Naive thymus-derived CD4-positive, alpha-beta T cell (primary cell): Measurements from ENCODE around the gene NPAS2. TPM values are rescaled to one million over a fixed set of nuclear protein-coding genes. Genes with fewer than 3 reads are reported as not detected.
A peak's percentile ranks its signal among the peaks of the same experiment; 100 is the strongest.

Experiments
- ATAC-seq: fragments of 150-1000 bp; cut with Tn5 transposase; 2 replicates; pipeline ENCODE4 v1.10.0; 2021; ENCODE audit warnings: mild to moderate bottlenecking, moderate library complexity
- CTCF ChIA-PET: fragments of 350-600 bp; sonication (Branson Sonifier 250); formaldehyde crosslinking; loops from one replicate; lab custom pipeline; 2021; ENCODE audit warnings: antibody characterized with exemption; lab: Charles Lee
- POLR2A ChIA-PET: fragments of 350-600 bp; sonication (Branson Sonifier 250); formaldehyde crosslinking; loops from one replicate; lab custom pipeline; 2021; ENCODE audit warnings: antibody characterized with exemption, inconsistent platforms; lab: Charles Lee
- DNase-seq, 9 donors: peaks; one replicate each; pipeline versions ENCODE4 v3.0.0 to v3.0.0-alpha.2; 2020 to 2022; ENCODE audit warnings: mixed read lengths in 1 of 9
- H3K27ac ChIP-seq: one replicate; pipeline ENCODE4 v1.7.0; 2013; ENCODE audit warnings: mild to moderate bottlenecking, low read depth, low read length, moderate library complexity
- H3K27me3 ChIP-seq, 2 donors: one replicate each; pipeline ENCODE4 v1.7.0; 2013; ENCODE audit warnings: low read length in 2 of 2, mild to moderate bottlenecking in 2 of 2, moderate library complexity in 2 of 2; ENCODE audit not compliant: control insufficient read depth in 2 of 2, insufficient read depth in 2 of 2
- H3K36me3 ChIP-seq, 3 experiments: 1 replicate in 2 of 3; 2 replicates in 1 of 3; pipeline ENCODE4 v1.7.0; 2013; ENCODE audit warnings: low read length in 3 of 3, mild to moderate bottlenecking in 3 of 3, moderate library complexity in 1 of 3; ENCODE audit not compliant: insufficient read depth in 3 of 3, control insufficient read depth in 2 of 3
- H3K4me1 ChIP-seq, 2 donors: one replicate each; pipeline ENCODE4 v1.7.0; 2013; ENCODE audit warnings: low read length in 2 of 2, mild to moderate bottlenecking in 2 of 2, moderate library complexity in 1 of 2; ENCODE audit not compliant: control insufficient read depth in 2 of 2, insufficient read depth in 2 of 2
- H3K4me3 ChIP-seq: 2 replicates; pipeline ENCODE4 v1.7.0; 2013; ENCODE audit warnings: mild to moderate bottlenecking, low read length
- H3K9me3 ChIP-seq, 3 experiments: 1 replicate in 2 of 3; 2 replicates in 1 of 3; pipeline ENCODE4 v1.7.0; 2013; ENCODE audit warnings: low read length in 3 of 3; ENCODE audit not compliant: control insufficient read depth in 2 of 3
- H3K27ac Mint-ChIP-seq, 9 donors: one replicate each; pipeline ENCODE4 v1.8.0; 2020 to 2022; ENCODE audit warnings: mixed read lengths in 9 of 9, mild to moderate bottlenecking in 8 of 9, moderate library complexity in 5 of 9, inconsistent platforms in 2 of 9
- H3K27me3 Mint-ChIP-seq, 5 donors: one replicate each; pipeline ENCODE4 v1.8.0; 2021 to 2022; ENCODE audit warnings: mixed read lengths in 5 of 5, mild to moderate bottlenecking in 1 of 5
- H3K36me3 Mint-ChIP-seq, 5 donors: one replicate each; pipeline ENCODE4 v1.8.0; 2020 to 2022; ENCODE audit warnings: mixed read lengths in 5 of 5, mild to moderate bottlenecking in 3 of 5, inconsistent platforms in 1 of 5
- H3K4me1 Mint-ChIP-seq, 7 donors: one replicate each; pipeline ENCODE4 v1.8.0; 2020 to 2022; ENCODE audit warnings: mixed read lengths in 7 of 7, mild to moderate bottlenecking in 3 of 7, inconsistent platforms in 1 of 7
- H3K4me3 Mint-ChIP-seq, 10 donors: one replicate each; pipeline ENCODE4 v1.8.0; 2020 to 2022; ENCODE audit warnings: mild to moderate bottlenecking in 10 of 10, mixed read lengths in 10 of 10, moderate library complexity in 6 of 10, inconsistent platforms in 2 of 10
- H3K9me3 Mint-ChIP-seq, 11 donors: one replicate each; pipeline ENCODE4 v1.8.0; 2020 to 2022; ENCODE audit warnings: mixed read lengths in 11 of 11, mild to moderate bottlenecking in 4 of 11, inconsistent platforms in 1 of 11, moderate library complexity in 1 of 11
- intact Hi-C, 2 donors: fragments of 100-400 bp; cut with micrococcal nuclease; formaldehyde crosslinking; loops; one replicate each; pipeline ENCODE4 v1.15.1; 2023
- polyA plus RNA-seq, 2 donors: library from polyadenylated mRNA; unstranded; fragments of 300-500 nt; fragmentation: Illumina TruSeq; gene quantifications; one replicate each; pipeline ENCODE4 v1.2.3, GENCODE V29; 2021
- total RNA-seq, 6 experiments: library from RNA in 5 of 6; stranded (reverse) in 5 of 6; gene quantifications; 1 replicate in 5 of 6; 2 replicates in 1 of 6; pipeline ENCODE4 v1.2.3 and lab custom pipeline; 2021 to 2026

Gene NPAS2
- total and polyA plus RNA-seq, 7 experiments from 2014 or later, result 1.2 to 15.0 (median 8.3) TPM

DNA sequence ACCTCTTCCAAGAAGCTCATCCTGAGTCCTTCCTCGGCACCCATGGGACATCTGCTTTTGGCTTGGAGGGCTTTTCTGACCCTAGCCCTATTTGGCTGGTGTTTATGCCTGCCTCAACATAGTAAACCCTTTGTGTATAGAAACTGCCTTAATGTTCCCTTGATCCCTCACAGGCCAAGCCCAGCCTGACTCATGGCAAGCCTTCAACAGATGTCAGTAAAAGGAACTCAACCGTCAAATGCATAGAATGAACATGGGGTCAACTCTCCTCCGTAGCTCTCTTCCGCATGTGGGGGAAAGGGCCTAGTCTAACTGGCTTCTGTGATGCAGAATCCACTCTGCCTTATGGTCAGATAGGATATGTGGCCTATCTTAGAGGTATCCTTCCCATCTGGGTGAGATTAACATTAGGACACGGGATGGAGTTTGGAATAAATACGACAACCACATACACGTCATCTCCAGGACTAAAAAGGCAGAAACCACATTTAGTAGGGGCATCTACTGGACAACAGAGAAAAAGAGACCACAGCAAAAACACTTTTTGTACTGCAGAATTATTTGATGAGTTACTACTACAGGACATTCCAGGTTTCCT lies 2.5 kb upstream of the NPAS2 start:
- Histone ChIP-seq H3K27me3 (no peaks in the 10 kb centered on the region), H3K9me3 (no peaks in the 10 kb centered on the region), H3K36me3 (no peaks in the 10 kb centered on the region), H3K27ac (no peak overlapping the region), H3K4me3 (no peak overlapping the region), H3K4me1 (peaks cover 0 to 35% of the 10 kb centered on the region in 2 donors)
- H3K4me3 Mint-ChIP-seq, result peak overlapping the region in 8 of 10 donors; percentile 12 to 91 (median 76)
- intact Hi-C loops, result loop anchor here (10.0 kb wide), 3 partner anchors 127 to 173 kb away; no protein-coding TSS in a partner anchor
- peaks cover 20 to 64% (median 49%) of the 10 kb centered on the region in 7 donors for H3K4me1 Mint-ChIP-seq
- ATAC-seq (no peak), DNase-seq (no peak)
- ChIA-PET CTCF (interaction anchor here (0.6 to 0.7 kb wide), 2 partner anchors 435 to 592 kb away, joined by 3 to 4 read pairs; no protein-coding TSS in a partner anchor), POLR2A (interaction anchor here (0.6 to 0.9 kb wide), 2 partner anchors 9 to 1265 kb away, joined by 3 read pairs; no protein-coding TSS in a partner anchor)
- peaks cover 0 to 1% (median 0%) of the 10 kb centered on the region in 11 donors for H3K9me3 Mint-ChIP-seq
- peaks cover 0 to 42% (median 20%) of the 10 kb centered on the region in 5 donors for H3K27me3 Mint-ChIP-seq
- H3K27ac Mint-ChIP-seq, result peak overlapping the region in 2 of 9 donors; percentile 4 to 29
- peaks cover 0 to 3% (median 0%) of the 10 kb centered on the region in 5 donors for H3K36me3 Mint-ChIP-seq

DNA sequence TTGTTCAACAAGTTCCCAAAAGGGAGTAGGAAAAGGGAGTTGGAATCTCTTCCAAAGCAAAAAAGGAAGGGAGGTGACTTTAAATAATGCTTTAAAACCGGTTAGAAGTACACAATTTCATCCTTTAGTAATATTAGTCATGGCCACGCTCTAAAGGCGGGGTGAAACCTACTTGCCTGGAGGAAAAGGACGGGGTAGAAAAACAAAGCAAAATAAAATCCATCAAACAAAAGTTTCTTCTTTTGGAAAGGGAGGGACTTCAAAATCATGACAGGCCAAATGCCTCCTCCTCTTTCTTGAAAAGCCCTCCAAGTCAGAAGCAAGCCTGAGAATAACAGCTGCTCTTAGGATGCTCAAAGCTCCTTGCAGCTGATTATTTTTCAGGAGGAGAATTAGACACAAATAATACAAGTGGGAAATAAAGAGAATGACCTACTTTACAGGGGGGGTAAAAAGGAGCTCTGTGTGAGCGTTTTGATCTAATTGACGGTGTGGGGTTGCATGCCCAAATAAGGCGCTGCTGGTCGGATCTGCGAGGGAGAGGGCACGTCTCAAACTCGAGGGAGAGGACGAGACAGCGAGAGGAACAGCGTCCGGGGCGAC lies 1.8 kb upstream of the NPAS2 start:
- Histone ChIP-seq H3K4me3 (no peak overlapping the region), H3K27ac (no peak overlapping the region), H3K4me1 (peaks cover 0 to 28% of the 10 kb centered on the region in 2 donors), H3K36me3 (no peaks in the 10 kb centered on the region), H3K9me3 (no peaks in the 10 kb centered on the region), H3K27me3 (no peaks in the 10 kb centered on the region)
- peak overlapping the region in 6 of 9 donors; percentile 4 to 84 (median 33) for H3K27ac Mint-ChIP-seq
- intact Hi-C loops, result loop anchor here (1.0 to 10.0 kb wide), 4 partner anchors 127 to 208 kb away; no protein-coding TSS in a partner anchor
- peaks cover 0 to 1% (median 0%) of the 10 kb centered on the region in 11 donors for H3K9me3 Mint-ChIP-seq
- peaks cover 0 to 4% (median 0%) of the 10 kb centered on the region in 5 donors for H3K36me3 Mint-ChIP-seq
- H3K4me3 Mint-ChIP-seq, result peak overlapping the region; percentile 63 to 91 (median 82)
- ChIA-PET CTCF (interaction anchor here (0.6 kb wide), 1 partner anchor 591 kb away, joined by 3 read pairs; no protein-coding TSS in a partner anchor), POLR2A (interaction anchor here (0.6 to 0.9 kb wide), 2 partner anchors 9 to 1264 kb away, joined by 3 read pairs; no protein-coding TSS in a partner anchor)
- H3K4me1 Mint-ChIP-seq, result peaks cover 20 to 64% (median 44%) of the 10 kb centered on the region in 7 donors
- DNase-seq (peak in 3 of 9 donors; percentile 3 to 22 (median 10)), ATAC-seq (peak; percentile 32)
- peaks cover 0 to 49% (median 26%) of the 10 kb centered on the region in 5 donors for H3K27me3 Mint-ChIP-seq

DNA sequence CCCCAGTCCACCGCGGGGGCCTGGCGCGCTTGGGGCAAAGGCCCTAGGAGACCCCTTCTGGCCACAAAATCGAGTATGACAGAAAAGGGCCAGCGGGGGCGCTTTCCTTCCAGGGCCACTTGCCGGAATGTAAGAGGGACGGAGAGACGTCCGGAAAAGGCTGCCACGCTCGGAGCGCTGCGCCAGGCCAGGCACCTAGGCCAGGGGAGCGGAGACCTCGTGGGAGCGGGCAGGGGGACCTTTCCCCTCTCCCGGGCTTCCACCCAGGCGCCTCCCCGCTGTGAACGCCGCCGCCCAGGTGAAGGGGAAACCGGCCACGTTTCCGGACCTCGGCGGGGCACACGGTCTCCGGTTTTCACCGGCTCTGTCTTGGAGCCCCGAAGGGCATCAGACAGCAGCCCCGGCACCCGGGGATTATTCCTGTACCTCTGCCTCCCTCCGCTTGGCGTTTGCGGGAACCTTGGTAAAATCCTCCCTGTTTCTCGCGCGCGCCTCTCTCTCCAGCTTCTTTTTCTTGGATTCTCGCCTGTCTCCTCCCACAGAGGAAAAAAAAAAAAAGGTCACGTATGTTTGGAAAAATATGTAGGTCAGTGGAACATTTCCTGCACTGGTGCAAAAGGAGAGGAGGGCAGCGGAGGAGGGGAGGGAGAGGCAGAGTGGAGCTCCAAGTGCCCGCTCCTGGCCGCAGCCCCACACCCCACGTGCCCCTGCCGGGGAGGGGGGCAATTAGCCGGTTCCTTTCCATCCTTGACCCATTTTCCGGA lies 1.2 kb upstream of the NPAS2 start:
- peaks cover 0 to 55% (median 33%) of the 10 kb centered on the region in 5 donors for H3K27me3 Mint-ChIP-seq
- intact Hi-C loops, result loop anchor here (1.0 to 10.0 kb wide), 4 partner anchors 126 to 208 kb away; no protein-coding TSS in a partner anchor
- peak; percentile 33 for ATAC-seq
- peak overlapping the region in 5 of 9 donors; percentile 29 to 84 (median 36) for H3K27ac Mint-ChIP-seq
- H3K36me3 ChIP-seq, result no peaks in the 10 kb centered on the region
- no peak overlapping the region for H3K27ac ChIP-seq
- DNase-seq, result peak in 6 of 9 donors; percentile 3 to 28 (median 18)
- H3K4me3 Mint-ChIP-seq, result peak overlapping the region; percentile 72 to 91 (median 82)
- H3K4me1 Mint-ChIP-seq, result peaks cover 16 to 64% (median 37%) of the 10 kb centered on the region in 7 donors
- H3K27me3 ChIP-seq, result no peaks in the 10 kb centered on the region
- peaks cover 0 to 1% (median 0%) of the 10 kb centered on the region in 11 donors for H3K9me3 Mint-ChIP-seq
- ChIA-PET CTCF (no interaction called here), POLR2A (interaction anchor here (0.9 kb wide), 1 partner anchor 8 kb away, joined by 3 read pairs; no protein-coding TSS in a partner anchor)
- H3K36me3 Mint-ChIP-seq, result peaks cover 0 to 9% (median 0%) of the 10 kb centered on the region in 5 donors
- H3K4me3 ChIP-seq, result peak overlapping the region; percentile 48
- H3K9me3 ChIP-seq, result no peaks in the 10 kb centered on the region
- H3K4me1 ChIP-seq, result peaks cover 0 to 22% of the 10 kb centered on the region in 2 donors

DNA sequence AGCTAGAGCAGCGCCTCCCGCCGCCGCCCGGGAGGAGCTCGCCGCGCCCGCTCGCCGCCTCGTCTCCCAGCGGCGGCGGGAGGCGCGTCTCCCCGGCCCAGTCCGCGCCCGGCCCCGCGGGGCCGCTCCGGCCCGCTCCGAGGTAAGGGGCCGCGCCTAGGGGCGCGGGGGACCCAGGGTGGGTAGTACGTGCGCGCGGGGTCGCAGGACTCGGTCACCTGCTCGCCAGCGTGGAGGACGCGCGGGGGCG lies 259 bp downstream of the NPAS2 start:
- Mint-ChIP-seq H3K27ac (no peak overlapping the region), H3K27me3 (peaks cover 0 to 57% (median 34%) of the 10 kb centered on the region in 5 donors), H3K4me3 (peak overlapping the region in 3 of 10 donors; percentile 73 to 90 (median 87)), H3K9me3 (peaks cover 0 to 1% (median 0%) of the 10 kb centered on the region in 11 donors), H3K36me3 (peaks cover 0 to 9% (median 0%) of the 10 kb centered on the region in 5 donors), H3K4me1 (peaks cover 6 to 50% (median 25%) of the 10 kb centered on the region in 7 donors)
- intact Hi-C loops, result loop anchor here in 1 of 2 donors (5.0 kb wide), 1 partner anchor 208 kb away; no protein-coding TSS in a partner anchor
- CTCF ChIA-PET, result no interaction called here
- peak overlapping the region; percentile 30 for H3K27ac ChIP-seq
- H3K4me3 ChIP-seq, result peak overlapping the region; percentile 60
- no peaks in the 10 kb centered on the region for H3K36me3 ChIP-seq
- H3K27me3 ChIP-seq, result no peaks in the 10 kb centered on the region
- ATAC-seq (no peak), DNase-seq (peak in 1 of 9 donors; percentile 28)
- no peaks in the 10 kb centered on the region for H3K9me3 ChIP-seq
- POLR2A ChIA-PET, result no interaction called here
- peaks cover 0 to 12% of the 10 kb centered on the region in 2 donors for H3K4me1 ChIP-seq

DNA sequence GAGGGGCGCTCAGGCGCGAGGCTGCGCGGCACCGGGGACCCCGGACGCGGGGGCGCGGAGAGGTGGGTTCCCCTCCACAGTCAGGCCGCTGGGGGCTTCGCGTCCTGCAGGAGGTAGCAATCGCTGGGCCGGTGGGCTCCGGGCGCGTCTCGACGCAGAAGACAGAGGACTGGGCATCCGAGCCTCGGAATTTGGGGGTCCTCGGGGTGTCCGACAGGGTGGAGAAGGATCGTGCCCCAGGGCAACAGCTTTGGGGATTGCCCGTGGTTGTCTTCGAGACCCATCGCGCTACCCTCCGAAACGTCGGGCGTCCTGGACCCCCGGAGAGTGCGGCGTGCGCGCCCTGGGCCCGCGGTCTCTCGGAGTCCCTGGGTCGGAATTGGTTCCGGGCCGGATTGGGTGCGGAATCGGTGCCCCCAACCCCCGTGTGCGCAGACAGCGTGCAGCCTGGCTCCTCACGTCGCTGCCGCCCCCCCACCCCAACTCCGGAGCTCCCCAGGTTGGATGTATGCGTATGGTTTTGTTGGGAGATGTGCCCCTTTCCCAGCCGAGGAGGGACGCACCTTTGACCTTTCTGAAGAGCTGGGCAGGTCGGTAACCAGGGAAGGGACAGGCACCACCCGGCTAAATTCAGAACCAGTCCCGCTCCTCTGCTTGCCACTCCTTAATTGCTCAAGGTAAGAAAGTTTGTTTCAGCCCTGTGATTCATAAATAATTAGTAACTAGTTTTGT lies 750 bp downstream of the NPAS2 start:
- CTCF ChIA-PET, result no interaction called here
- Histone ChIP-seq H3K27ac (peak overlapping the region; percentile 30), H3K4me1 (peaks cover 0 to 12% of the 10 kb centered on the region in 2 donors), H3K27me3 (no peaks in the 10 kb centered on the region), H3K9me3 (no peaks in the 10 kb centered on the region), H3K4me3 (peak overlapping the region; percentile 60), H3K36me3 (no peaks in the 10 kb centered on the region)
- no peak for ATAC-seq
- H3K4me3 Mint-ChIP-seq, result peak overlapping the region; percentile 67 to 90 (median 82)
- DNase-seq, result peak in 4 of 9 donors; percentile 2 to 28 (median 10)
- peaks cover 0 to 57% (median 34%) of the 10 kb centered on the region in 5 donors for H3K27me3 Mint-ChIP-seq
- H3K9me3 Mint-ChIP-seq, result peaks cover 0 to 2% (median 0%) of the 10 kb centered on the region in 11 donors
- peaks cover 0 to 9% (median 0%) of the 10 kb centered on the region in 5 donors for H3K36me3 Mint-ChIP-seq
- peak overlapping the region in 5 of 9 donors; percentile 14 to 55 (median 31) for H3K27ac Mint-ChIP-seq
- intact Hi-C loops, result loop anchor here in 1 of 2 donors (5.0 kb wide), 1 partner anchor 208 kb away; no protein-coding TSS in a partner anchor
- peaks cover 6 to 45% (median 25%) of the 10 kb centered on the region in 7 donors for H3K4me1 Mint-ChIP-seq
- POLR2A ChIA-PET, result interaction anchor here (0.8 kb wide), 1 partner anchor 20 kb away, joined by 3 read pairs; no protein-coding TSS in a partner anchor
